Body of pancreas (tissue), 4 donors: Measurements from ENCODE around the gene CDH22. TPM values are rescaled to one million over a fixed set of nuclear protein-coding genes. Genes with fewer than 3 reads are reported as not detected.

ENCODE experiments used
- ATAC-seq: fragments of 150-250 bp; one replicate; pipeline ENCODE4 v1.9.1; 2016
- DNase-seq, 4 donors: peaks; one replicate each; pipeline ENCODE4 v3.0.0-alpha.2; 2019
- H3K27ac ChIP-seq, 4 donors: fragments of 200-600 bp; sonication (generic); 1 replicate in 3 of 4; 2 replicates in 1 of 4; pipeline versions ENCODE4 v1.5.1 to v1.6.1; 2016 to 2019; ENCODE audit warnings: mild to moderate bottlenecking in 1 of 4, mixed read lengths in 1 of 4, moderate library complexity in 1 of 4
- H3K27me3 ChIP-seq, 2 donors: fragments of 200-600 bp; sonication (generic); one replicate each; pipeline ENCODE4 v1.6.0; 2016; ENCODE audit warnings: mild to moderate bottlenecking in 1 of 2
- H3K36me3 ChIP-seq, 2 donors: fragments of 200-600 bp; sonication (generic); replicated peaks in 1 of 2; 2 replicates each; pipeline ENCODE4 v1.5.1; 2016; ENCODE audit warnings: low read depth in 2 of 2; ENCODE audit not compliant: insufficient read depth in 1 of 2
- H3K4me1 ChIP-seq: fragments of 200-600 bp; sonication (generic); one replicate; pipeline ENCODE4 v1.6.0; 2016
- H3K4me3 ChIP-seq, 2 donors: fragments of 200-600 bp; sonication (generic); 1 replicate in 1 of 2; 2 replicates in 1 of 2; pipeline ENCODE4 v1.5.1; 2016 to 2019
- H3K9me3 ChIP-seq, 3 donors: fragments of 200-600 bp; sonication (generic); 1 replicate in 2 of 3; 2 replicates in 1 of 3; pipeline ENCODE4 v1.5.1; 2016
- CTCF ChIP-seq, 7 experiments: fragments of 450-650 bp in 4 of 7; fragments of 200-600 bp in 3 of 7; sonication (generic) in 3 of 7; IDR thresholded peaks; one replicate each; pipeline ENCODE4 v1.5.1; 2016 to 2019; ENCODE audit warnings: antibody characterized with exemption in 7 of 7
- POLR2A ChIP-seq, 3 donors: fragments of 450-650 bp; IDR thresholded peaks; one replicate each; pipeline ENCODE4 v1.6.1; 2016; ENCODE audit warnings: antibody characterized with exemption in 3 of 3, mild to moderate bottlenecking in 2 of 3
- WGBS, 2 donors: methylation state at CpG; one replicate each; pipeline ENCODE4 v1.1.5; 2017; 5-methylcytosine and 5-hydroxymethylcytosine counted together
- intact Hi-C: fragments of 100-400 bp; cut with DNase I; formaldehyde crosslinking; loops from one replicate; pipeline ENCODE4 v1.15.1; 2023
- total RNA-seq, 2 donors: library from RNA; depleted of rRNA; stranded (reverse); fragments of >200 nt; gene quantifications; one replicate each; pipeline ENCODE4 v1.1.0, GENCODE V29; 2016

Gene CDH22
- total RNA-seq, 2 donors from 2014 or later, result 1.3 to 2.1 TPM

DNA sequence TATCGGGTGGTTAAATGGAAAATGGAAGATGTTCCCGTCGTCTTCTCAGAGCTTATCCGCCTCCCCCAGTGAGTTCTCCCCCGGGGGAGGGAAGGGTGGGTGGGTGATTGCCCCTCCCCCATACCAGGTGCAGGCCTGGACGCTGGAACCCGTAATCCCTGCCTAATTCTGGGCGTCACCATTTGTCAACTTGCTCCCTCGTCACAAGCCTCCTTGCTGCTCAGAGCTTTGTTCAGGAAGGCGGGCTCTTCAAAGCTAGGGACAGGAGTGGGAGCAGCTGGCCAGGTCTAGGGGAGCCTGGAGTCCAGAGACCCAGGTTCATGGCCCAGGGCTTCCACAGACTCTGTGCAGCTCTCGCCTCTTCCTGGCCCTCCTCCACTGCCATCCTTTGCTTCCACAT is 25.6 kb downstream of the CDH22 start:
- ATAC-seq (no peak), DNase-seq (no peak)
- no peak for TF ChIP-seq POLR2A (IDR thresholded peaks at IDR 0.05)
- TF ChIP-seq CTCF (IDR thresholded peaks at IDR 0.05), result no peak
- no peaks in the 10 kb centered on the region for H3K4me1 ChIP-seq
- intact Hi-C loops, result no loop called here
- no peaks in the 10 kb centered on the region for H3K36me3 ChIP-seq
- peaks cover 0 to 8% of the 10 kb centered on the region in 2 donors for H3K27me3 ChIP-seq
- no peak overlapping the region for H3K27ac ChIP-seq
- no peaks in the 10 kb centered on the region for H3K9me3 ChIP-seq
- no peak overlapping the region for H3K4me3 ChIP-seq
- 35 to 38% methylated on average over 11 of the region's 11 CpGs for WGBS, 2 donors

GRCh38 chr20:46279103-46279502 is 29.2 kb downstream of the CDH22 start:
- intact Hi-C loops, result no loop called here
- no peak for DNase-seq
- no peak for TF ChIP-seq CTCF (IDR thresholded peaks at IDR 0.05)
- TF ChIP-seq POLR2A (IDR thresholded peaks at IDR 0.05), result no peak
- Histone ChIP-seq H3K4me1 (no peaks in the 10 kb centered on the region), H3K9me3 (no peaks in the 10 kb centered on the region), H3K27me3 (peaks cover 0 to 8% of the 10 kb centered on the region in 2 donors), H3K36me3 (no peaks in the 10 kb centered on the region), H3K27ac (no peak overlapping the region), H3K4me3 (no peak overlapping the region)
- ATAC-seq, result no peak
- WGBS, 2 donors, result 37 to 43% methylated on average over 10 of the region's 10 CpGs

DNA sequence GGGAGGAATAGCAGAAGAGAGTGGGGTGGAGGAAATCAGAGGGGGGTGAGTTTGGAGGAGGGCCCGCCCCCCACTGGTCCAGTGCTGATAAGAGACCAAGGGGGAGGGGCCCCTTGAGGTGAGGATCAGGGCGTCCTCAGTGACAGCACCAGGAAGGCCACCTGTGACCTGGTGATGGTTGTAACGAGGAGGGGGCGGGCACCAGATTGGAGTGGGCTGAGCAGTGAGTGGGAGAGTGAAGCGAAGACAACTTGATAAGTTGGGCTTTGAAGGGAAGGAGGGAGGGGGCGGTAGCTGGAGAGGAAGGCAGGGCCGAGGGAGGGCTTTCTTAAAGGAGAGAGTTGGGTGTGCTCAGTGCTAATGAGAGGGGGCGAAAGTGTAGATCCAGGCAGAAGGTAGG is 30.7 kb downstream of the CDH22 start:
- WGBS, 2 donors, result 46 to 57% methylated on average over 8 of the region's 8 CpGs
- Histone ChIP-seq H3K4me1 (no peaks in the 10 kb centered on the region), H3K27me3 (peaks cover 0 to 8% of the 10 kb centered on the region in 2 donors), H3K9me3 (no peaks in the 10 kb centered on the region), H3K36me3 (no peaks in the 10 kb centered on the region), H3K27ac (no peak overlapping the region), H3K4me3 (no peak overlapping the region)
- DNase-seq (no peak), ATAC-seq (no peak)
- intact Hi-C loops, result no loop called here
- TF ChIP-seq CTCF (IDR thresholded peaks at IDR 0.05), result no peak
- no peak for TF ChIP-seq POLR2A (IDR thresholded peaks at IDR 0.05)

- DNase-seq (no peak), ATAC-seq (no peak)
- intact Hi-C loops, result no loop called here
- no peaks in the 10 kb centered on the region for H3K36me3 ChIP-seq
- no peaks in the 10 kb centered on the region for H3K9me3 ChIP-seq
- H3K4me1 ChIP-seq, result no peaks in the 10 kb centered on the region
- H3K27me3 ChIP-seq, result peaks cover 0 to under 1% of the 10 kb centered on the region in 2 donors
- H3K27ac ChIP-seq, result no peak overlapping the region
- H3K4me3 ChIP-seq, result no peak overlapping the region
- WGBS, 2 donors, result 46 to 49% methylated on average over 4 of the region's 4 CpGs
- TF ChIP-seq POLR2A (IDR thresholded peaks at IDR 0.05), result no peak
- no peak for TF ChIP-seq CTCF (IDR thresholded peaks at IDR 0.05)
These were observed 31.8 kb downstream of the CDH22 start for GRCh38 chr20:46276531-46276930.

- WGBS, 2 donors, result 71 to 76% methylated on average over 4 of the region's 4 CpGs
These were observed 33.2 kb downstream of the CDH22 start for GRCh38 chr20:46275091-46275490.

More at GRCh38 chr20:46275091-46275490, 33.2 kb downstream of the CDH22 start:
- Histone ChIP-seq H3K4me3 (no peak overlapping the region), H3K36me3 (no peaks in the 10 kb centered on the region), H3K9me3 (no peaks in the 10 kb centered on the region), H3K4me1 (no peaks in the 10 kb centered on the region), H3K27ac (no peak overlapping the region), H3K27me3 (no peaks in the 10 kb centered on the region)
- intact Hi-C loops, result no loop called here
- ATAC-seq (no peak), DNase-seq (no peak)
- TF ChIP-seq POLR2A (IDR thresholded peaks at IDR 0.05) (no peak), CTCF (IDR thresholded peaks at IDR 0.05) (no peak)
